ENCODE results near the gene ATF6.

Gene ATF6

DNA sequence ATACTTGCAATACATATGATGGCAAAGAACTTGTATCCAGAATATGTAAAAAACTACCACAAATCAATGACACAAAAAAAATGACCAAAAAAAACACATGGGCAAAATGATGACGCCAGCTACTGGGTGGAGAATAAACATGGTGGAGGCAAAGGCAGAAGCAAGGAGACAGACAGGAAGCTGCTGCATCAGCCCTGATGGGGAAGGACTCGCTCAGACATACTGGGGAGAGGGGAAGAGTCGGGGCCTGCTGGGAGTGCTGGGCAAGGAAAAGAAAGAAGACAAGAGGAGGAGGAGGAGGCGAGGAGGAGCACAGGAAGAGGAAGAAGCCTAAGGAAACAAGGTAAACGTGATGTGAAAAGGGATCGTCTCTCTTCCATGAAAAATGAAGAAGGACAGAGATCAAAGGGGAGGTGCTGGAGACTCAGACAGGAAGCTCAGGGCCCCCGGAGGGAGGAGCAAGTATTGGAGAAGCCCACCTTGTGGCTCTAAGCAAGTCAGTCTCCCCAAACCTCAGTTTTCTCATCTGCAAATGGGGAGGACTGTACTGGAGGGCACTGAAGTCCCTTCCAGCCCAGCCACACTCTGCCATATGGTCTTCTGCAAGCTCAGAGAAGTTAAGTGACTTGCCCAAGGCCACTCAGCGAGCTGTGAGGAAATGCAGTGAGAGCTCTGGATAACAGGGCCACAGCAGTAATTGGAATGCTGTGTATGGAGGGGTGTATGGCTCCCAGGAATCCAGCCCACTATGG lies 233.4 kb downstream of the ATF6 start:
- DNase-seq (ENCODE audit: low read depth): no peak
- in situ Hi-C loops (cut with HindIII; ENCODE audit: low sequenced_read_pairs): no loop called here
- no peak for TF ChIP-seq CTCF (IDR thresholded peaks at IDR 0.05; ENCODE audit: low read depth, low read length, missing control alignments)
- H3K4me3 ChIP-seq (ENCODE audit: low read depth, low read length): no peak overlapping the region

GRCh38 chr1:162000053-162000420 lies 233.9 kb downstream of the ATF6 start:
- no peak for TF ChIP-seq CTCF (IDR thresholded peaks at IDR 0.05; ENCODE audit: low read depth, low read length, missing control alignments)
- no peak for DNase-seq (ENCODE audit: low read depth)
- no peak overlapping the region for H3K4me3 ChIP-seq (ENCODE audit: low read depth, low read length)
- in situ Hi-C loops (cut with HindIII; ENCODE audit: low sequenced_read_pairs): no loop called here

DNA sequence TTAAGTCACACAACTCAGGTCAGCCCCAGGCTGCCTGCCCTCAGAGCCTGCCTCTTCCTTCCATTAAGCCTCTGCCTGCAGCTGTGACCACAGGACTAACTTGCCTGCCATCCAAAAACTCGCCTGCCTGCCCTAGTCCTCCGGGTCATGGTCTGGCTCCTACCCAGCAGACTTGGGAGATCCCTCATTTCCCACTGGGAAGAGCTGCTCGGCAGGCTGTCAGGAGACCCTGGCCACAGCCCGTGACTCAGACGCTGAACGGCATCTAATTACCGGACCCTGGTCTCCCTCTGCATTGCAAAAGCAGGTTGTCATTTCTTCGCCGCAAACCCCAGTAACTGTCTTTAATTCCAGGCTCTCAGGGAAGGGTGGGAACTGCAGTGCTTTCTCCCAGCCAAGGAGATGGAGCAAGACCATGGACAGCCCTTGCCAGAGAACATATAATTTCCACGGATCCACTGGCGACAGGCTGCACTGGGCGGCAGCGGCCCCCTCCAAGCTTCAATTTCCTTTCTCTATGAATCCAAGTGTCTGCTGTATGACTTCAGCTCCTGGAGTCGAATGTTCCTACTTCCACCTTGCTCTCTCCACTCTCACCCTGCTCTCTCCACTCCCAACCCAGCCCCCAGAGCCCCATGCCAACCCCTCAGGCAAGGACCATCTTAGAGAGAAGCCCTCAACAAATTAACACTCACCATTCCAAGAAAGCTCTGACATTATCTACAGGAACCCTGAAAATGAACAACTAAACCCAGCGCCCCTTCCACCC lies 237.1 kb downstream of the ATF6 start:
- DNase-seq (ENCODE audit: low read depth): peak; percentile 99
- peak overlapping the region; percentile 4 for H3K4me3 ChIP-seq (ENCODE audit: low read depth, low read length)
- in situ Hi-C loops (cut with HindIII; ENCODE audit: low sequenced_read_pairs): no loop called here
- TF ChIP-seq CTCF (IDR thresholded peaks at IDR 0.05; ENCODE audit: low read depth, low read length, missing control alignments): no peak

GRCh38 chr1:162003830-162004215 lies 237.7 kb downstream of the ATF6 start:
- TF ChIP-seq CTCF (IDR thresholded peaks at IDR 0.05; ENCODE audit: low read depth, low read length, missing control alignments): no peak
- peak; percentile 91 for DNase-seq (ENCODE audit: low read depth)

DNA sequence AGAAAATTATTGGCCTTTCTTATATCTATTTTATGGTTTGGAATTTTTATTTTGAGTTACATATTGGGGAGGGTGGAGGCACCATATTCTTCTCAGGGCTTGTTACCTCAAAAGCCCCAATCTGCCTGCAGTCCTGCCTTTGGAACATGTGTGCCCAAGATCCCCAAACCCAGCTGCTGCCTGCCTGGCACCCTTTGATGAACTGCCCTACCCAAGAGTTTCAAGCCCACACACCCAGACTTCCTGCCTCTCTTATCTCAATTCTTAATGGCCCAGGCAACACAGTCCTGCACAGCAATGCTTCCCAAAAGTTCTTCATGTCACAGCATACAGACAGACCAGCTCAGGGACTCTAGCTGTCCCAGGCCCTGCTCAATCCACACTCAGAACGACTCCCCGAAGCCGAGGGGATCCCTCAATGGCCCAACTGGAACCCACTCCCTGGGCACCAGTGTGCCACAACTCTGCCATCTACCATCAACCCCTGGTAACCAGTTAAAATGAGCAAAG lies 238.4 kb downstream of the ATF6 start:
- no peak for TF ChIP-seq CTCF (IDR thresholded peaks at IDR 0.05; ENCODE audit: low read depth, low read length, missing control alignments)
- no peak for DNase-seq (ENCODE audit: low read depth)
- H3K4me3 ChIP-seq (ENCODE audit: low read depth, low read length): no peak overlapping the region
- in situ Hi-C loops (cut with HindIII; ENCODE audit: low sequenced_read_pairs): no loop called here

More at GRCh38 chr1:162003830-162004215, 237.7 kb downstream of the ATF6 start:
- peak overlapping the region; percentile 4 for H3K4me3 ChIP-seq (ENCODE audit: low read depth, low read length)
- in situ Hi-C loops (cut with HindIII; ENCODE audit: low sequenced_read_pairs): no loop called here

DNA sequence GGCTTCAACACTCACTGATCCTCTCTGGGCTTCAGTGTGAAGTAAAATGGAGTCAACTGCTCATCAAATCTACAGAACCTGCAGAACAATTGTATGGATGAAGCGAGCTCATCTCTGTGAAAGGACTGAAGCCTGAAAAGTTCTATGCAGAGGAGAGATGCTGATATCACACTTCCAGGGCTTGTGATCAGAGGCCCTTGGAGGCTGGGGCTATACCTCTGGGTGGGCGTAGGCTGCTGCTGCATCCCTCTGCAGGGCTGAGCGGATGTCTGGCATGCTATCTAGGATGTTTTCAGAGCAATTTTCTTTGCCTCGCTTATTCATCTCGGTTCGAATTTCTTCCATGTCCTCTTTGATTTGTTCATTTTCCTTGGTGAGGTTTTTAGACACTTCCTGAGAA lies 240.0 kb downstream of the ATF6 start:
- in situ Hi-C loops (cut with HindIII; ENCODE audit: low sequenced_read_pairs): no loop called here
- no peak for DNase-seq (ENCODE audit: low read depth)
- TF ChIP-seq CTCF (IDR thresholded peaks at IDR 0.05; ENCODE audit: low read depth, low read length, missing control alignments): no peak
- H3K4me3 ChIP-seq (ENCODE audit: low read depth, low read length): no peak overlapping the region
